Liver (tissue), 9 donors: Measurements from ENCODE around the gene APOA1. TPM values are rescaled to one million over a fixed set of nuclear protein-coding genes. Genes with fewer than 3 reads are reported as not detected.

ENCODE experiments used
- DNase-seq: peaks from one replicate; pipeline ENCODE4 v3.0.0-alpha.2; 2017; ENCODE audit warnings: low spot score
- H3K27ac ChIP-seq, 2 donors: one replicate each; pipeline ENCODE4 v1.7.0; 2013; ENCODE audit warnings: inconsistent platforms in 2 of 2, low read length in 2 of 2, control low read depth in 1 of 2, low read depth in 1 of 2, mild to moderate bottlenecking in 1 of 2
- H3K27me3 ChIP-seq, 4 donors: one replicate each; pipeline versions ENCODE4 v1.6.1 to v1.7.0; 2013; ENCODE audit warnings: low read length in 3 of 4, inconsistent platforms in 1 of 4, mild to moderate bottlenecking in 1 of 4, moderate library complexity in 1 of 4; ENCODE audit not compliant: control insufficient read depth in 4 of 4, insufficient read depth in 4 of 4
- H3K36me3 ChIP-seq, 4 donors: one replicate each; pipeline versions ENCODE4 v1.6.1 to v1.7.0; 2013; ENCODE audit warnings: low read length in 3 of 4, mild to moderate bottlenecking in 3 of 4, low read depth in 1 of 4, moderate library complexity in 1 of 4; ENCODE audit not compliant: control insufficient read depth in 4 of 4, insufficient read depth in 3 of 4
- H3K4me1 ChIP-seq, 4 donors: one replicate each; pipeline versions ENCODE4 v1.6.1 to v1.7.0; 2013; ENCODE audit warnings: low read length in 3 of 4, mild to moderate bottlenecking in 3 of 4, moderate library complexity in 1 of 4; ENCODE audit not compliant: control insufficient read depth in 4 of 4, insufficient read depth in 4 of 4
- H3K4me3 ChIP-seq, 3 donors: one replicate each; pipeline versions ENCODE4 v1.6.1 to v1.7.0; 2013; ENCODE audit warnings: low read length in 3 of 3, control low read depth in 1 of 3, low read depth in 1 of 3, mild to moderate bottlenecking in 1 of 3
- H3K9ac ChIP-seq, 2 donors: one replicate each; pipeline ENCODE4 v1.7.0; 2013; ENCODE audit warnings: low read length in 2 of 2, mild to moderate bottlenecking in 2 of 2, moderate library complexity in 2 of 2, control low read depth in 1 of 2, low read depth in 1 of 2
- H3K9me3 ChIP-seq, 4 donors: one replicate each; pipeline versions ENCODE4 v1.6.1 to v1.7.0; 2013; ENCODE audit warnings: low read length in 3 of 4; ENCODE audit not compliant: control insufficient read depth in 4 of 4
- ATF3 ChIP-seq: IDR thresholded peaks from 2 replicates; pipeline ENCODE4 v1.6.1; 2016; ENCODE audit warnings: antibody characterized with exemption
- EGR1 ChIP-seq, 2 donors: IDR thresholded peaks; 2 replicates each; pipeline ENCODE4 v1.6.1; 2016 to 2018; ENCODE audit warnings: antibody characterized with exemption in 2 of 2, low read depth in 2 of 2
- GABPA ChIP-seq, 2 donors: IDR thresholded peaks in 1 of 2; conservative IDR thresholded peaks in 1 of 2; 2 replicates each; pipeline ENCODE4 v1.6.1; 2016; ENCODE audit warnings: antibody characterized with exemption in 2 of 2, mild to moderate bottlenecking in 1 of 2, moderate library complexity in 1 of 2
- HNF4A ChIP-seq, 2 donors: conservative IDR thresholded peaks; 2 replicates each; pipeline ENCODE4 v1.6.1; 2016; ENCODE audit warnings: antibody characterized with exemption in 2 of 2, mild to moderate bottlenecking in 2 of 2
- HNF4G ChIP-seq: IDR thresholded peaks from 2 replicates; pipeline ENCODE4 v1.6.1; 2016; ENCODE audit warnings: antibody characterized with exemption
- JUND ChIP-seq, 2 donors: IDR thresholded peaks; 2 replicates each; pipeline ENCODE4 v1.6.1; 2016; ENCODE audit warnings: antibody characterized with exemption in 2 of 2
- MAX ChIP-seq: IDR thresholded peaks from 2 replicates; pipeline ENCODE4 v1.6.1; 2016; ENCODE audit warnings: antibody characterized with exemption
- REST ChIP-seq: IDR thresholded peaks from 2 replicates; pipeline ENCODE4 v1.6.1; 2016; ENCODE audit warnings: antibody characterized with exemption, mild to moderate bottlenecking
- RXRA ChIP-seq, 2 donors: IDR thresholded peaks; 2 replicates each; pipeline ENCODE4 v1.6.1; 2017 to 2018; ENCODE audit warnings: antibody characterized with exemption in 2 of 2, mild to moderate bottlenecking in 1 of 2
- SP1 ChIP-seq: IDR thresholded peaks from 2 replicates; pipeline ENCODE4 v1.6.1; 2018; ENCODE audit warnings: antibody characterized with exemption, mild to moderate bottlenecking
- TAF1 ChIP-seq: conservative IDR thresholded peaks from 2 replicates; pipeline ENCODE4 v1.6.1; 2016; ENCODE audit warnings: antibody characterized with exemption, mild to moderate bottlenecking
- YY1 ChIP-seq: IDR thresholded peaks from 2 replicates; pipeline ENCODE4 v1.6.1; 2016; ENCODE audit warnings: antibody characterized with exemption, mild to moderate bottlenecking
- ZBTB33 ChIP-seq: IDR thresholded peaks from 2 replicates; pipeline ENCODE4 v1.6.1; 2016; ENCODE audit warnings: antibody characterized with exemption
- WGBS: extraction: QIAGEN DNeasy Blood & Tissue Kit; methylation state at CpG from one replicate; pipeline ENCODE4 v1.1.7; 2013; 5-methylcytosine and 5-hydroxymethylcytosine counted together
- polyA plus RNA-seq, 2 donors: library from polyadenylated mRNA; stranded (reverse) in 1 of 2; unstranded in 1 of 2; fragments of 200-250 nt in 1 of 2; fragments of >200 nt in 1 of 2; fragmentation: Nextera tagmentation in 1 of 2; extraction: Ambion mirVana in 1 of 2; gene quantifications; one replicate each; pipeline versions ENCODE4 v1.2.1 to v1.2.3, GENCODE V29; 2013 to 2015
- total RNA-seq, 2 donors: library from RNA; depleted of rRNA; stranded (reverse); fragments of >200 nt; gene quantifications; one replicate each; pipeline ENCODE4 v1.2.3, GENCODE V29; 2014
- donor health status: healthy.
- donor health status: healthy.
- donor health status: healthy.
- donor health status: healthy.
- donor health status: healthy.

The APOA1 gene
- total and polyA plus RNA-seq, 4 donors, result 4,271 to 17,093 (median 8,590) TPM

GRCh38 chr11:116864531-116864930, 27.1 kb upstream of the APOA1 start:
- no peak for DNase-seq
- Histone ChIP-seq H3K4me1 (no peaks in the 10 kb centered on the region), H3K4me3 (no peak overlapping the region), H3K36me3 (peaks cover 6 to 87% (median 58%) of the 10 kb centered on the region in 4 donors), H3K9ac (no peak overlapping the region), H3K9me3 (no peaks in the 10 kb centered on the region), H3K27me3 (no peaks in the 10 kb centered on the region), H3K27ac (no peak overlapping the region)
- TF ChIP-seq HNF4A (conservative IDR thresholded peaks at IDR 0.05) (no peak), MAX (no peak), EGR1 (IDR thresholded peaks at IDR 0.05; ENCODE audit: low read depth in 2 of 2) (no peak), YY1 (no peak), ZBTB33 (no peak), TAF1 (no peak), GABPA (IDR thresholded peaks at IDR 0.05 in 1 of 2, conservative IDR thresholded peaks at IDR 0.05 in 1 of 2) (no peak), JUND (IDR thresholded peaks at IDR 0.05) (no peak), HNF4G (no peak)
- WGBS, result 96% methylated on average over 5 of the region's 5 CpGs

GRCh38 chr11:116862951-116863350, 25.5 kb upstream of the APOA1 start:
- Histone ChIP-seq H3K27ac (no peak overlapping the region), H3K36me3 (peaks cover 3 to 88% (median 59%) of the 10 kb centered on the region in 4 donors), H3K4me3 (no peak overlapping the region), H3K9me3 (no peaks in the 10 kb centered on the region), H3K9ac (no peak overlapping the region), H3K4me1 (peaks cover 0 to 3% (median 1%) of the 10 kb centered on the region in 4 donors), H3K27me3 (no peaks in the 10 kb centered on the region)
- 96% methylated on average over 3 of the region's 3 CpGs for WGBS
- no peak for DNase-seq
- TF ChIP-seq RXRA (IDR thresholded peaks at IDR 0.05) (no peak), ZBTB33 (no peak), SP1 (no peak), EGR1 (IDR thresholded peaks at IDR 0.05; ENCODE audit: low read depth in 2 of 2) (no peak), GABPA (IDR thresholded peaks at IDR 0.05 in 1 of 2, conservative IDR thresholded peaks at IDR 0.05 in 1 of 2) (no peak)

GRCh38 chr11:116862185-116862584, 24.8 kb upstream of the APOA1 start:
- Histone ChIP-seq H3K9me3 (no peaks in the 10 kb centered on the region), H3K27me3 (no peaks in the 10 kb centered on the region), H3K9ac (no peak overlapping the region), H3K27ac (no peak overlapping the region), H3K4me3 (no peak overlapping the region), H3K4me1 (peaks cover 0 to 11% (median 7%) of the 10 kb centered on the region in 4 donors), H3K36me3 (peaks cover 0 to 86% (median 58%) of the 10 kb centered on the region in 4 donors)
- WGBS, result 96% methylated on average over 3 of the region's 3 CpGs
- DNase-seq, result no peak
- no peak for TF ChIP-seq HNF4G
- no peak for TF ChIP-seq ATF3
- no peak for TF ChIP-seq JUND (IDR thresholded peaks at IDR 0.05)
- TF ChIP-seq TAF1, result no peak
- TF ChIP-seq REST, result no peak
- TF ChIP-seq ZBTB33, result no peak
